Nephron progenitor cell (in vitro differentiated cells): Measurements from ENCODE around the gene INPP4B.
A peak's percentile ranks its signal among the peaks of the same experiment; 100 is the strongest.

ENCODE experiments used
- DNase-seq: peaks from one replicate; pipeline ENCODE4 v3.0.0; 2021
- H3K27ac Mint-ChIP-seq: 2 replicates; pipeline ENCODE4 v1.8.0; 2021; ENCODE audit warnings: mild to moderate bottlenecking, moderate library complexity, mixed read lengths
- H3K27me3 Mint-ChIP-seq: 2 replicates; pipeline ENCODE4 v1.8.0; 2021; ENCODE audit warnings: mild to moderate bottlenecking, low read depth, mixed read lengths; ENCODE audit not compliant: poor library complexity
- H3K36me3 Mint-ChIP-seq: 2 replicates; pipeline ENCODE4 v1.8.0; 2021; ENCODE audit warnings: low read depth, mixed read lengths
- H3K4me1 Mint-ChIP-seq: 2 replicates; pipeline ENCODE4 v1.8.0; 2021; ENCODE audit warnings: mixed read lengths
- H3K4me3 Mint-ChIP-seq: 2 replicates; pipeline ENCODE4 v1.8.0; 2021; ENCODE audit warnings: mild to moderate bottlenecking, moderate library complexity, mixed read lengths
- H3K9me3 Mint-ChIP-seq: 2 replicates; pipeline ENCODE4 v1.8.0; 2021; ENCODE audit warnings: mild to moderate bottlenecking, moderate library complexity, mixed read lengths
- TF ChIP-seq, protein P1 (sequence below): fragments of 200-600 bp; sonication (generic); IDR thresholded peaks from 2 replicates; pipeline ENCODE4 v1.5.0; 2021; ENCODE audit warnings: antibody characterized with exemption

The INPP4B gene

GRCh38 chr4:142858446-142858845, 12.3 kb upstream of the INPP4B start:
- Mint-ChIP-seq H3K9me3 (no peaks in the 10 kb centered on the region), H3K4me3 (no peak overlapping the region), H3K4me1 (peaks cover 8% of the 10 kb centered on the region), H3K36me3 (no peaks in the 10 kb centered on the region), H3K27ac (no peak overlapping the region), H3K27me3 (no peaks in the 10 kb centered on the region)
- DNase-seq: no peak
- TF ChIP-seq, protein P1, sequence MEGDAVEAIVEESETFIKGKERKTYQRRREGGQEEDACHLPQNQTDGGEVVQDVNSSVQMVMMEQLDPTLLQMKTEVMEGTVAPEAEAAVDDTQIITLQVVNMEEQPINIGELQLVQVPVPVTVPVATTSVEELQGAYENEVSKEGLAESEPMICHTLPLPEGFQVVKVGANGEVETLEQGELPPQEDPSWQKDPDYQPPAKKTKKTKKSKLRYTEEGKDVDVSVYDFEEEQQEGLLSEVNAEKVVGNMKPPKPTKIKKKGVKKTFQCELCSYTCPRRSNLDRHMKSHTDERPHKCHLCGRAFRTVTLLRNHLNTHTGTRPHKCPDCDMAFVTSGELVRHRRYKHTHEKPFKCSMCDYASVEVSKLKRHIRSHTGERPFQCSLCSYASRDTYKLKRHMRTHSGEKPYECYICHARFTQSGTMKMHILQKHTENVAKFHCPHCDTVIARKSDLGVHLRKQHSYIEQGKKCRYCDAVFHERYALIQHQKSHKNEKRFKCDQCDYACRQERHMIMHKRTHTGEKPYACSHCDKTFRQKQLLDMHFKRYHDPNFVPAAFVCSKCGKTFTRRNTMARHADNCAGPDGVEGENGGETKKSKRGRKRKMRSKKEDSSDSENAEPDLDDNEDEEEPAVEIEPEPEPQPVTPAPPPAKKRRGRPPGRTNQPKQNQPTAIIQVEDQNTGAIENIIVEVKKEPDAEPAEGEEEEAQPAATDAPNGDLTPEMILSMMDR: no peak

DNA sequence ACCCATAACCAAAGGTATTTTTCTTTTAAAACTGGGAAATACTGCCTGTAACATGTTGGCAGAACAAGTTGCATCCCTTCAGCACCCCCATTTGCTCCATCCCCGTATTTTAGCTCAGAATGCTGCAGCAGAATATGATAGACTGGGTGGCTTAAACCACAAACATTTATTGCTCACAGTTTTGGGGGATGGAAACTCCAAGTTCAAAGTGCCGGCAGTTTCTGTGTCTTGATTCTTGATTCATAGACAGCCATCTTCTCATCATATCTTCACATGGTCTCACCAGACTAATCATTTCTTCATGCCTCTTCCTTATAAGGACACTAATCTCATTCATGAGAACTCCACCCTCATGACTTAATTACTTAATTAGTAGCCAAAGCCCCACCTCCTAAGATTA, 10.5 kb upstream of the INPP4B start:
- peaks cover 8% of the 10 kb centered on the region for H3K4me1 Mint-ChIP-seq
- H3K36me3 Mint-ChIP-seq: no peaks in the 10 kb centered on the region
- no peak overlapping the region for H3K4me3 Mint-ChIP-seq
- TF ChIP-seq, protein P1: no peak
- no peaks in the 10 kb centered on the region for H3K9me3 Mint-ChIP-seq
- DNase-seq: no peak
- H3K27me3 Mint-ChIP-seq: peaks cover 4% of the 10 kb centered on the region
- H3K27ac Mint-ChIP-seq: no peak overlapping the region

DNA sequence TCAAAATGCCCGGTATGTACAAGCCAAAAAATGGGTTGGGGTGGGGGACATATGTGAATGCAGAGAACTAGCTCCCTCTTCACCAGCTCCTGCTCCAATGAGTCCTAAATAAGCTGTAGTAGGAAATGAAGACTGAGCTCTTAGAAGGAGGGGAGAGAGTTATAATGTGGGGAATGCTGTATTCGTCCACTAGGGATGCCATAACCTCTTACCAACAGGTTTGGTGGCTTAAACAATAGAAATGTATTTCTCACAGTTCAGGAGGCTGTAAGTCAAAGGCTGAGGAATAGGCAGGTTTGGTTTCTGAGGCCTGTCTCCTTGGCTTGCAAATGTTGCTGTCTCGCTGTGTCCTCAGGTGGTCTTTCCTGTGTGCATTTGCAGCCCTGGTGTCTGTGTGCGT, 4.4 kb upstream of the INPP4B start:
- H3K36me3 Mint-ChIP-seq: no peaks in the 10 kb centered on the region
- H3K4me1 Mint-ChIP-seq: no peaks in the 10 kb centered on the region
- no peak overlapping the region for H3K27ac Mint-ChIP-seq
- H3K4me3 Mint-ChIP-seq: no peak overlapping the region
- TF ChIP-seq, protein P1: peak; percentile 30
- DNase-seq: no peak
- peaks cover 46% of the 10 kb centered on the region for H3K27me3 Mint-ChIP-seq
- H3K9me3 Mint-ChIP-seq: no peaks in the 10 kb centered on the region

- Mint-ChIP-seq H3K36me3 (no peaks in the 10 kb centered on the region), H3K4me3 (peak overlapping the region; percentile 91), H3K9me3 (no peaks in the 10 kb centered on the region), H3K27ac (no peak overlapping the region), H3K4me1 (peaks cover 5% of the 10 kb centered on the region), H3K27me3 (peaks cover 67% of the 10 kb centered on the region)
- DNase-seq: peak; percentile 45
- TF ChIP-seq, protein P1: peak; percentile 30
Observed at GRCh38 chr4:142846729-142847596, 862 bp upstream of the INPP4B start.

GRCh38 chr4:142845293-142846107, 601 bp downstream of the INPP4B start:
- peak; percentile 58 for DNase-seq
- no peaks in the 10 kb centered on the region for H3K36me3 Mint-ChIP-seq
- H3K27me3 Mint-ChIP-seq: peaks cover 67% of the 10 kb centered on the region
- TF ChIP-seq, protein P1: no peak
- peaks cover 5% of the 10 kb centered on the region for H3K4me1 Mint-ChIP-seq
- no peaks in the 10 kb centered on the region for H3K9me3 Mint-ChIP-seq
- peak overlapping the region; percentile 91 for H3K4me3 Mint-ChIP-seq
- no peak overlapping the region for H3K27ac Mint-ChIP-seq
